Muscle of leg (tissue), 11 donors: Measurements from ENCODE around the gene MAP3K3. TPM values are rescaled to one million over a fixed set of nuclear protein-coding genes. Genes with fewer than 3 reads are reported as not detected.

Experiments
- DNase-seq: peaks from one replicate; pipeline ENCODE4 v3.0.0; 2013
- H3K27ac ChIP-seq: one replicate; pipeline ENCODE4 v1.5.1; 2013; ENCODE audit warnings: mild to moderate bottlenecking, low read length, control low read depth
- H3K27me3 ChIP-seq: one replicate; pipeline ENCODE4 v1.6.1; 2013; ENCODE audit warnings: low read length; ENCODE audit not compliant: control insufficient read depth, insufficient read depth
- H3K36me3 ChIP-seq: one replicate; pipeline ENCODE4 v1.6.1; 2013; ENCODE audit warnings: low read length; ENCODE audit not compliant: control insufficient read depth, insufficient read depth
- H3K4me1 ChIP-seq: one replicate; pipeline ENCODE4 v1.6.1; 2013; ENCODE audit warnings: low read length; ENCODE audit not compliant: control insufficient read depth, insufficient read depth
- H3K4me3 ChIP-seq: one replicate; pipeline ENCODE4 v1.5.1; 2013; ENCODE audit warnings: low read length, control low read depth
- H3K9me3 ChIP-seq: replicated peaks from 2 replicates; pipeline ENCODE4 v1.6.1; 2013; ENCODE audit warnings: low read depth, low read length; ENCODE audit not compliant: control insufficient read depth
- WGBS: methylation state at CpG from one replicate; pipeline ENCODE4 v1.1.5; 2013; ENCODE audit warnings: missing lambda C conversion rate; ENCODE audit not compliant: insufficient coverage; 5-methylcytosine and 5-hydroxymethylcytosine counted together
- polyA plus RNA-seq, 8 donors: library from polyadenylated mRNA; unstranded; fragments of 120-200 nt; gene quantifications; one replicate each; pipeline versions ENCODE4 v1.2.1 to v1.2.3, GENCODE V29; 2013; ENCODE audit warnings: inconsistent platforms in 1 of 8, low replicate concordance in 1 of 8; ENCODE audit not compliant: insufficient read length in 8 of 8, insufficient read depth in 1 of 8
- total RNA-seq: library from RNA; stranded (reverse); fragments of 120-200 nt; gene quantifications from one replicate; pipeline ENCODE4 v1.2.4, GENCODE V29; 2013

Gene MAP3K3
- total and polyA plus RNA-seq, 9 donors = 20.5 to 26.7 (median 22.9) TPM

- Histone ChIP-seq H3K27me3 (no peaks in the 10 kb centered on the region), H3K9me3 (no peaks in the 10 kb centered on the region), H3K36me3 (peaks cover 39% of the 10 kb centered on the region), H3K4me3 (no peak overlapping the region), H3K4me1 (no peaks in the 10 kb centered on the region), H3K27ac (no peak overlapping the region)
- DNase-seq = no peak
Measured at GRCh38 chr17:63647936-63648335, 25.7 kb downstream of the MAP3K3 start.

- no peaks in the 10 kb centered on the region for H3K27me3 ChIP-seq
- no peaks in the 10 kb centered on the region for H3K4me1 ChIP-seq
- H3K36me3 ChIP-seq = peaks cover 37% of the 10 kb centered on the region
- no peaks in the 10 kb centered on the region for H3K9me3 ChIP-seq
- no peak overlapping the region for H3K27ac ChIP-seq
- peak; percentile 30 for DNase-seq
- H3K4me3 ChIP-seq = no peak overlapping the region
- no CpG with 5 or more reads among the region's 1 CpG for WGBS
Measured at GRCh38 chr17:63649813-63650212, 27.6 kb downstream of the MAP3K3 start.

DNA sequence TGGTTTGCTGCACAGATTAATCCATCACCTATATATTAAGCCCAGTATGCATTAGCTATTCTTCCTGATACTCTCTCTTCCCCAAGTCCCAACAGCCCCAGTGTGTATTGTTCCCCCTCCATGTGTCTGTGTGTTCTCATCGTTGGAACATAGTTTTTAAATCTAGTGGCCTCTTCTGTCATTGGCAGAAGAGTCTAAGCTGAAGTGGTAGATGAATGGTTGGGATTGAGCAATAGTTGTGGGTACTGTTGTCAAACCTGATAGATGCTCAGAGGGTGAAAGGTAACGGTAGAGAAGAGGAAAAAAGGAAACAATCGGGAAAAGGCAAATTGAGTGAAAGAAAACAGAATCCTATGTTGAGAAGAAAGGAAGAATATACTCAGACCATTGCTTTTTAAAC is 29.9 kb downstream of the MAP3K3 start:
- Histone ChIP-seq H3K4me1 (no peaks in the 10 kb centered on the region), H3K27me3 (no peaks in the 10 kb centered on the region), H3K36me3 (peaks cover 24% of the 10 kb centered on the region), H3K9me3 (no peaks in the 10 kb centered on the region), H3K27ac (no peak overlapping the region), H3K4me3 (no peak overlapping the region)
- WGBS = 71% methylated on average over 1 of the region's 3 CpGs
- no peak for DNase-seq

- Histone ChIP-seq H3K4me3 (no peak overlapping the region), H3K36me3 (peaks cover 23% of the 10 kb centered on the region), H3K27me3 (no peaks in the 10 kb centered on the region), H3K4me1 (no peaks in the 10 kb centered on the region), H3K27ac (no peak overlapping the region), H3K9me3 (no peaks in the 10 kb centered on the region)
- DNase-seq = no peak
- no CpG with 5 or more reads among the region's 2 CpGs for WGBS
Measured at GRCh38 chr17:63653050-63653449, 30.8 kb downstream of the MAP3K3 start.

- H3K9me3 ChIP-seq = no peaks in the 10 kb centered on the region
- no peak overlapping the region for H3K27ac ChIP-seq
- H3K36me3 ChIP-seq = peaks cover 38% of the 10 kb centered on the region
- DNase-seq = no peak
- H3K4me3 ChIP-seq = no peak overlapping the region
- H3K27me3 ChIP-seq = no peaks in the 10 kb centered on the region
- WGBS = 76% methylated on average over 2 of the region's 3 CpGs
- H3K4me1 ChIP-seq = no peaks in the 10 kb centered on the region
Measured at GRCh38 chr17:63657786-63658185, 35.6 kb downstream of the MAP3K3 start.

GRCh38 chr17:63658366-63658765 is 36.1 kb downstream of the MAP3K3 start:
- Histone ChIP-seq H3K27me3 (no peaks in the 10 kb centered on the region), H3K4me1 (no peaks in the 10 kb centered on the region), H3K27ac (no peak overlapping the region), H3K36me3 (peaks cover 38% of the 10 kb centered on the region), H3K4me3 (no peak overlapping the region), H3K9me3 (no peaks in the 10 kb centered on the region)
- DNase-seq = no peak
- WGBS = no CpG with 5 or more reads among the region's 1 CpG

- no peak for DNase-seq
- Histone ChIP-seq H3K4me3 (no peak overlapping the region), H3K9me3 (no peaks in the 10 kb centered on the region), H3K4me1 (no peaks in the 10 kb centered on the region), H3K36me3 (peaks cover 42% of the 10 kb centered on the region), H3K27ac (no peak overlapping the region), H3K27me3 (no peaks in the 10 kb centered on the region)
- WGBS = 86% methylated on average over 3 of the region's 3 CpGs
Measured at GRCh38 chr17:63659850-63660249, 37.6 kb downstream of the MAP3K3 start.

GRCh38 chr17:63665527-63666214 is 43.5 kb downstream of the MAP3K3 start:
- Histone ChIP-seq H3K4me3 (no peak overlapping the region), H3K27me3 (no peaks in the 10 kb centered on the region), H3K9me3 (no peaks in the 10 kb centered on the region), H3K4me1 (no peaks in the 10 kb centered on the region), H3K36me3 (peaks cover 63% of the 10 kb centered on the region), H3K27ac (peak overlapping the region; percentile 48)
- 67% methylated on average over 1 of the region's 5 CpGs for WGBS
- peak; percentile 70 for DNase-seq

- no CpG with 5 or more reads among the region's 2 CpGs for WGBS
- Histone ChIP-seq H3K4me1 (peaks cover 7% of the 10 kb centered on the region), H3K36me3 (peaks cover 62% of the 10 kb centered on the region)
Measured at GRCh38 chr17:63672856-63673255, 50.6 kb downstream of the MAP3K3 start.

GRCh38 chr17:63675231-63675606 is 53.0 kb downstream of the MAP3K3 start:
- Histone ChIP-seq H3K9me3 (no peaks in the 10 kb centered on the region), H3K4me3 (no peak overlapping the region), H3K36me3 (peaks cover 59% of the 10 kb centered on the region), H3K27me3 (no peaks in the 10 kb centered on the region), H3K4me1 (peaks cover 7% of the 10 kb centered on the region), H3K27ac (peak overlapping the region; percentile 45)
- DNase-seq = peak; percentile 25
- WGBS = 40% methylated on average over 1 of the region's 4 CpGs

More at GRCh38 chr17:63672856-63673255, 50.6 kb downstream of the MAP3K3 start:
- H3K9me3 ChIP-seq = no peaks in the 10 kb centered on the region
- H3K27ac ChIP-seq = no peak overlapping the region
- no peaks in the 10 kb centered on the region for H3K27me3 ChIP-seq
- no peak for DNase-seq
- H3K4me3 ChIP-seq = no peak overlapping the region
